Superior temporal gyrus (tissue), 1 donor: ENCODE results near the gene E2F8.

ENCODE experiments used
- DNase-seq: peaks from one replicate; pipeline ENCODE4 v3.0.0-alpha.2; 2016; ENCODE audit errors: extremely low spot score

Gene E2F8

GRCh38 chr11:19252394-19253152 lies 11.8 kb upstream of the E2F8 start:
- DNase-seq: no peak

- DNase-seq: no peak
Measured at GRCh38 chr11:19251577-19251976, 10.8 kb upstream of the E2F8 start.

- DNase-seq: no peak
Measured at GRCh38 chr11:19246816-19247215, 6.1 kb upstream of the E2F8 start.

- DNase-seq: no peak
Measured at GRCh38 chr11:19245351-19245750, 4.6 kb upstream of the E2F8 start.

- DNase-seq: no peak
Measured at GRCh38 chr11:19244621-19245020, 3.9 kb upstream of the E2F8 start.

- no peak for DNase-seq
Measured at GRCh38 chr11:19244084-19244483, 3.3 kb upstream of the E2F8 start.

GRCh38 chr11:19243613-19244012 lies 2.9 kb upstream of the E2F8 start:
- DNase-seq: no peak

- DNase-seq: no peak
Measured at GRCh38 chr11:19243143-19243542, 2.4 kb upstream of the E2F8 start.

- no peak for DNase-seq
Measured at GRCh38 chr11:19242179-19242932, 1.6 kb upstream of the E2F8 start.

- DNase-seq: no peak
Measured at GRCh38 chr11:19241260-19242178, 774 bp upstream of the E2F8 start.

- no peak for DNase-seq
Measured at GRCh38 chr11:19239039-19239438, 1.7 kb downstream of the E2F8 start.

- DNase-seq: no peak
Measured at GRCh38 chr11:19237813-19238212, 2.9 kb downstream of the E2F8 start.

- no peak for DNase-seq
Measured at GRCh38 chr11:19237381-19237780, 3.4 kb downstream of the E2F8 start.

GRCh38 chr11:19234231-19234817 lies 6.4 kb downstream of the E2F8 start:
- DNase-seq: no peak

GRCh38 chr11:19232910-19233503 lies 7.7 kb downstream of the E2F8 start:
- no peak for DNase-seq

GRCh38 chr11:19229671-19230070 lies 11.1 kb downstream of the E2F8 start:
- no peak for DNase-seq

GRCh38 chr11:19228968-19229367 lies 11.8 kb downstream of the E2F8 start:
- no peak for DNase-seq

- no peak for DNase-seq
Measured at GRCh38 chr11:19226378-19227195, 14.2 kb downstream of the E2F8 start.

GRCh38 chr11:19225581-19225980 lies 15.2 kb downstream of the E2F8 start:
- no peak for DNase-seq

GRCh38 chr11:19225123-19225522 lies 15.6 kb downstream of the E2F8 start:
- DNase-seq: no peak
